SH-SY5Y (cell line): Measurements from ENCODE around the gene FOXP3.

Experiments
- GATA2 ChIP-seq: IDR thresholded peaks from 2 replicates; pipeline ENCODE4 v1.6.1; 2011; ENCODE audit warnings: mild to moderate bottlenecking, low read depth, low read length
- GATA3 ChIP-seq: IDR thresholded peaks from 2 replicates; pipeline ENCODE4 v1.6.1; 2011; ENCODE audit warnings: low read depth, mild to moderate bottlenecking, low read length, moderate library complexity

DNA sequence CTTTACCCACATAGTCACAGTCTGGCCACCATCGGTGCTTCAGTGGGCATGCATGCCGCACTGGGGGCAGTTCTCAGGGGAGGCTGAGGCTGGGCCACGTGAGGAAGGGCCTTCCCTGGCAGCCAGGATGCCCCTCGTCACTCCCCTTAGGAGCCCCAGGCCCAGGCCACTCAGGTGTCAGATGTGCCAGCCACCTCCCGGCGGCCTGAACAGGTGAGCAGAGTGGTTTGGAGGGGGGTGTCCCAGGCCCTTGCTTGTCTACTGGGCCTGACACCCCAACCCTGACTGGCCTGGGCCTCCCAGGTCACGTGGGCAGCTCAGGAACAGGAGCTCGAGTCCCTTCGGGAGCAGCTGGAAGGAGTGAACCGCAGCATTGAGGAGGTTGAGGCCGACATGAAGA lies 17.2 kb downstream of the FOXP3 start:
- TF ChIP-seq GATA2, result no peak
- TF ChIP-seq GATA3, result no peak
